VCaP (cell line): ENCODE data around the gene ALX4.

Experiments
- H3K27ac ChIP-seq: fragments of 450-650 bp; 2 replicates; pipeline ENCODE4 v1.5.1; 2017
- CTCF ChIP-seq: fragments of 450-650 bp; conservative IDR thresholded peaks from 2 replicates; pipeline ENCODE4 v1.5.1; 2017; ENCODE audit warnings: mild to moderate bottlenecking, moderate library complexity

ALX4 gene

GRCh38 chr11:44256673-44257291 is 53.2 kb downstream of the ALX4 start:
- TF ChIP-seq CTCF, result no peak
- no peak overlapping the region for H3K27ac ChIP-seq

- H3K27ac ChIP-seq, result no peak overlapping the region
- TF ChIP-seq CTCF, result no peak
Measured at GRCh38 chr11:44255406-44256071, 54.4 kb downstream of the ALX4 start.

GRCh38 chr11:44252999-44253602 is 56.8 kb downstream of the ALX4 start:
- TF ChIP-seq CTCF, result no peak

GRCh38 chr11:44250421-44250820 is 59.5 kb downstream of the ALX4 start:
- H3K27ac ChIP-seq, result no peak overlapping the region
- no peak for TF ChIP-seq CTCF

More at GRCh38 chr11:44252999-44253602, 56.8 kb downstream of the ALX4 start:
- no peak overlapping the region for H3K27ac ChIP-seq

GRCh38 chr11:44248109-44248508 is 61.8 kb downstream of the ALX4 start:
- no peak overlapping the region for H3K27ac ChIP-seq
- no peak for TF ChIP-seq CTCF

- no peak for TF ChIP-seq CTCF
- no peak overlapping the region for H3K27ac ChIP-seq
Measured at GRCh38 chr11:44247508-44247907, 62.4 kb downstream of the ALX4 start.

GRCh38 chr11:44246726-44247125 is 63.2 kb downstream of the ALX4 start:
- no peak for TF ChIP-seq CTCF
- no peak overlapping the region for H3K27ac ChIP-seq
